ENCODE data around the gene ALPP.

DNA sequence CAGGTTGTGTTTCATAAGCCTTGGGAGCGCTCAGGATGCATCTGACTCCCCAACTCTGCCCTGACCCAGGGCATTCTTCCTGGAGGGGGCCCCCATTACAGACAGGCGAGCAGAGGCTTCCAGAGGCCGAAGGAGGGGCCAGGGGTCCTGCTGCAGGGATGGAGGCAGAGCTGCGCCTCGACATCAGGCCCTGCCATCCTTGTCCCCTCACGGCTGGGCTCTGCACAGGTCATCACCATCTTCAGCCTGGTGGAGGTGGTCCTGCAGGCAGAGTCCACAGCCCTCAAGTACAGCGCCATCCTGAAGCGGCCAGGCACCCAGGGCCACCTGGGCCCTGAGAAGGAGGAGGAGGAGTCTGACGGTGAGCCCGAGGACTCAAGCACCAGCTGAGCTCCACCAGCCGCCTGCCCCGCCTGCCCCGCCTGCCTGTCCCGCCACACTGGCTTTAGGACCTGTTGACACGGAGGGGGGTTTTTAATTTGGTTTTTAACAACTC is 42.3 kb upstream of the ALPP start:
- TF ChIP-seq CTCF (IDR thresholded peaks at IDR 0.05) (no peak), POLR2A (IDR thresholded peaks at IDR 0.05) (no peak)
